Tibial nerve (tissue), 4 donors: ENCODE results near the gene HERC6. TPM values are rescaled to one million over a fixed set of nuclear protein-coding genes. Genes with fewer than 3 reads are reported as not detected.

ENCODE experiments used
- DNase-seq, 2 donors: peaks; one replicate each; pipeline ENCODE4 v3.0.0-alpha.2; 2019; ENCODE audit warnings: low spot score in 2 of 2
- H3K27ac ChIP-seq, 4 donors: fragments of 200-600 bp; sonication (generic) in 3 of 4; one replicate each; pipeline ENCODE4 v1.5.1; 2017 to 2019; ENCODE audit warnings: mild to moderate bottlenecking in 1 of 4
- H3K27me3 ChIP-seq, 2 donors: fragments of 200-600 bp; sonication (generic) in 1 of 2; one replicate each; pipeline versions ENCODE4 v1.5.1 to v1.6.0; 2017 to 2019
- H3K36me3 ChIP-seq, 3 donors: fragments of 200-600 bp; sonication (generic); one replicate each; pipeline ENCODE4 v1.5.1; 2018 to 2019
- H3K4me1 ChIP-seq, 4 donors: fragments of 200-600 bp; sonication (generic) in 3 of 4; one replicate each; pipeline ENCODE4 v1.5.1; 2017 to 2019
- H3K4me3 ChIP-seq, 4 donors: fragments of 200-600 bp; sonication (generic) in 3 of 4; one replicate each; pipeline ENCODE4 v1.5.1; 2017 to 2019; ENCODE audit warnings: mild to moderate bottlenecking in 1 of 4, moderate library complexity in 1 of 4
- H3K9me3 ChIP-seq, 4 donors: fragments of 200-600 bp; sonication (generic) in 3 of 4; one replicate each; pipeline ENCODE4 v1.5.1; 2017 to 2019
- CTCF ChIP-seq, 5 experiments: fragments of 200-600 bp in 3 of 5; fragments of 450-650 bp in 2 of 5; sonication (generic) in 3 of 5; IDR thresholded peaks; one replicate each; pipeline ENCODE4 v1.5.1; 2016 to 2019; ENCODE audit warnings: antibody characterized with exemption in 5 of 5, mild to moderate bottlenecking in 3 of 5, moderate library complexity in 2 of 5
- EP300 ChIP-seq, 2 donors: sonication (generic); formaldehyde crosslinking; IDR thresholded peaks; one replicate each; pipeline ENCODE4 v1.6.1; 2017; ENCODE audit warnings: antibody characterized with exemption in 2 of 2, mild to moderate bottlenecking in 1 of 2
- POLR2A ChIP-seq, 2 donors: fragments of 450-650 bp; IDR thresholded peaks; one replicate each; pipeline ENCODE4 v1.6.1; 2017; ENCODE audit warnings: antibody characterized with exemption in 2 of 2, mild to moderate bottlenecking in 2 of 2, moderate library complexity in 2 of 2
- WGBS, 2 donors: methylation state at CpG; one replicate each; pipeline ENCODE4 v1.1.5; 2018; 5-methylcytosine and 5-hydroxymethylcytosine counted together
- total RNA-seq, 4 donors: library from RNA; depleted of rRNA; stranded (reverse); fragments of >200 nt; gene quantifications; one replicate each; pipeline ENCODE4 v1.1.0, GENCODE V29; 2016

The HERC6 gene
- total RNA-seq, 4 donors from 2014 or later = 6.0 to 19.2 (median 13.2) TPM

DNA sequence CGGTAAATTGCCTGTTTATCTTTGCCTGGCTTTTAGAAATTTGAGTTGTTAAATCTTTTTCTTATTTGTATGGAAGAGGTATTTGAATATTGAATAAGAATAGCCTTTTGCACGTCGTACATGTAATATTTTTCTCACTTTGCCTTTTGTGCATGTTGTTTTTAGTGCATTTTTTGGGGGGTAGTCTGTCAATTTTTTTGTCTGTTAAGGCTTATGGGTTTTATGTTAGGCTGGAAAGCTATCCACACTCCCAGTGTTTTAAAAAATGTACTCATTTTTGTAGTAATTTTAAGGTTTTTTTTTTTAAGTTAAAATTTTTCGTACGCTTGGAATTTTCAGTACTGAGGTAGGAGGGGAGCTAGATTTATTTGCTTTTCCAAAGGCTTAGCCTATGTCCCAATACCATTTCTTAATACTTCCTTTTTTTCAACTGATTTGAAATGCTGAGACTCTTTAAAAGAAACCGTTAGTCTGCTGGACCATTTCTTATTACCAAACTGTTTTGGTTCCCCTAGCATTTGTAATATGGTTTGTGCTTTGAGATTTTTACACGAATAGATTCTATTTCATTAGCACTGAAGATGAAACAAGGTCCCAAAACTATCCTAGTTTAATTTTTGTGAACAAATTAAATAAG, 79.6 kb downstream of the HERC6 start:
- DNase-seq = no peak
- Histone ChIP-seq H3K9me3 (no peaks in the 10 kb centered on the region), H3K27ac (peak overlapping the region in 3 of 4 donors; percentile 87 to 92 (median 88)), H3K27me3 (no peaks in the 10 kb centered on the region), H3K4me3 (peak overlapping the region; percentile 68 to 92 (median 80)), H3K36me3 (peaks cover 0 to 10% (median 0%) of the 10 kb centered on the region in 3 donors), H3K4me1 (peaks cover 0 to 18% (median 0%) of the 10 kb centered on the region in 4 donors)
- 38 to 41% methylated on average over 7 of the region's 7 CpGs for WGBS, 2 donors
- TF ChIP-seq EP300 (IDR thresholded peaks at IDR 0.05) = no peak

DNA sequence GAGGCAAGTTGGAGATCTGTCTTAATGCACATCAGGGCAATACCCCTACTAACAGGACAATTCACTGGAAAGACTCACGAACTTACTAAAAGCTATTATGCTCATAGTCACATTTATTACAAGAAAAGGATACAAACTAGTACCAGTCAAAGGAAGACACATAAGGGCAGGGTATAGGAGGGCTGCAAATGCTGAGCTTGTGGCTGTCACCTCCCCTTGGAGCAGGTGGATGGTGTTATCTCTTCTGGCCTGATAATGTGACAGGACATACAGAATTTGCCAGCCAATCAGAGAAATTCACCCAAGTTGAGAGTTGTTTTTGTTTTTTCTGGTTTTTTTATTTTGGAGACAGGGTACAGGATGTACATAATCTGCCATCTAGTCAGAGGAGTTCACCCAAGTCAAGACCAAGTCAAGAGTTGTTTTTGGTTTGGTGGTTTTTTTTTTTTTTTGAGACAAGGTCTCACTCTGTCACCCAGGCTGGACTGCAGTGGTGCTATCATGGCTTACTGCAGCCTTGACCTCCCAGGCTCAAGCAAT, 87.1 kb downstream of the HERC6 start:
- H3K27me3 ChIP-seq = no peaks in the 10 kb centered on the region
- H3K9me3 ChIP-seq = no peaks in the 10 kb centered on the region
- 88 to 93% methylated on average over 1 of the region's 1 CpG for WGBS, 2 donors
- H3K36me3 ChIP-seq = peaks cover 0 to 59% (median 0%) of the 10 kb centered on the region in 3 donors
- no peaks in the 10 kb centered on the region for H3K4me1 ChIP-seq
- H3K27ac ChIP-seq = no peak overlapping the region
- TF ChIP-seq EP300 (IDR thresholded peaks at IDR 0.05) (no peak), CTCF (IDR thresholded peaks at IDR 0.05) (no peak), POLR2A (IDR thresholded peaks at IDR 0.05) (no peak)
- no peak overlapping the region for H3K4me3 ChIP-seq
- DNase-seq = no peak

DNA sequence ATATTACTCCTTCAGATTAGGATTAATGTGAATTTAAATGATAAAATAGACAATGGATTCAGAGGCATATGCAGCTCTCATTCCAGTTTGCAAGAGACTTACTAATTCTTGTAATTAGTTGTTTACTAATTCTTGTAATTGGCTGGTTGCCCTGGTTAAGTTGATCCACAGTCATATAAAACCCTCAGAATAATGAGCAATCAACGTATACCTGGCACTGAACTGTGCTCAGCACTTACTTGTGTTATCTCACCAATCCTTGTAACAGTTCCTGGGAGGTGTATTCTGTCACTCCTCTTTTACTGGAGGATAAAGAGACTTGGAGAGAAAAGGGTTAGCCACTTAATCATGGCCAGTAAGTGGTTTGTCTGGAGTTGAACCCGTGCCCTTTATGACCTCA, 88.7 kb downstream of the HERC6 start:
- TF ChIP-seq EP300 (IDR thresholded peaks at IDR 0.05) (no peak), POLR2A (IDR thresholded peaks at IDR 0.05) (no peak), CTCF (IDR thresholded peaks at IDR 0.05) (no peak)
- Histone ChIP-seq H3K4me1 (no peaks in the 10 kb centered on the region), H3K27ac (no peak overlapping the region), H3K9me3 (no peaks in the 10 kb centered on the region), H3K4me3 (no peak overlapping the region), H3K36me3 (peaks cover 0 to 64% (median 0%) of the 10 kb centered on the region in 3 donors), H3K27me3 (no peaks in the 10 kb centered on the region)
- DNase-seq = no peak
- 46 to 51% methylated on average over 2 of the region's 2 CpGs for WGBS, 2 donors

- Histone ChIP-seq H3K4me1 (no peaks in the 10 kb centered on the region), H3K36me3 (peaks cover 0 to 26% (median 0%) of the 10 kb centered on the region in 3 donors), H3K4me3 (no peak overlapping the region), H3K9me3 (no peaks in the 10 kb centered on the region), H3K27me3 (no peaks in the 10 kb centered on the region), H3K27ac (no peak overlapping the region)
- 65 to 78% methylated on average over 4 to 5 of the region's 5 CpGs for WGBS, 2 donors
- DNase-seq = no peak
- TF ChIP-seq CTCF (IDR thresholded peaks at IDR 0.05) (no peak), POLR2A (IDR thresholded peaks at IDR 0.05) (no peak)
Observed at GRCh38 chr4:88477229-88477860, 98.7 kb downstream of the HERC6 start.

- no peak for TF ChIP-seq CTCF (IDR thresholded peaks at IDR 0.05)
- TF ChIP-seq POLR2A (IDR thresholded peaks at IDR 0.05) = no peak
- H3K4me3 ChIP-seq = no peak overlapping the region
- no peaks in the 10 kb centered on the region for H3K4me1 ChIP-seq
- H3K36me3 ChIP-seq = peaks cover 0 to 33% (median 0%) of the 10 kb centered on the region in 3 donors
- 83 to 85% methylated on average over 2 of the region's 2 CpGs for WGBS, 2 donors
- H3K27me3 ChIP-seq = no peaks in the 10 kb centered on the region
- H3K9me3 ChIP-seq = no peaks in the 10 kb centered on the region
- no peak for DNase-seq
- H3K27ac ChIP-seq = no peak overlapping the region
Observed at GRCh38 chr4:88478247-88478646, 99.6 kb downstream of the HERC6 start.
